Bronchus fibroblast of lung (primary cell): ENCODE results near the gene FDX2. TPM values are rescaled to one million over a fixed set of nuclear protein-coding genes. Genes with fewer than 3 reads are reported as not detected.

Source experiments
- total RNA-seq: library from RNA; depleted of rRNA; stranded (reverse); fragments of >200 nt; gene quantifications from 2 replicates; pipeline ENCODE4 v1.2.3, GENCODE V29; 2015

Gene FDX2
- total RNA-seq = 26.9 and 33.8 TPM in 2 replicates

GRCh38 chr19:10315335-10316214 lies at the start of gene FDX2:
Gene FDX2 (minus strand): TSS chr19:10316015. CDS start chr19:10315996, 19 bp downstream.

GRCh38 chr19:10339380-10339960 lies 23.7 kb upstream of the FDX2 start, which contains the start of gene ICAM3:
Gene ICAM3 (minus strand): TSS chr19:10339624. CDS start chr19:10339614, 10 bp downstream.

GRCh38 chr19:10332965-10333757 lies 17.3 kb upstream of the FDX2 start, which contains the start of gene RAVER1:
Gene RAVER1 (minus strand): TSS chr19:10333529. CDS start chr19:10333507, 22 bp downstream.

GRCh38 chr19:10309423-10309822 lies 6.4 kb downstream of the FDX2 start, which contains the start of gene ZGLP1:
Gene ZGLP1 (minus strand): TSS chr19:10309815.

GRCh38 chr19:10289836-10290356 lies 25.9 kb downstream of the FDX2 start, which contains the start of gene ICAM5:
Gene ICAM5 (plus strand): TSS chr19:10289952. CDS start chr19:10290044, 92 bp downstream.

GRCh38 chr19:10286803-10287737 lies 28.7 kb downstream of the FDX2 start, which contains the start of gene ICAM4:
Gene ICAM4 (plus strand): TSS chr19:10286955. CDS start chr19:10287013, 58 bp downstream.

GRCh38 chr19:10270616-10271394 lies 45.0 kb downstream of the FDX2 start, which contains the start of gene ICAM1:
Gene ICAM1 (plus strand): TSS chr19:10271120. CDS start chr19:10271160, 40 bp downstream.

Other genes with a start within 250 kb of the FDX2 start
- gene SHFL, start 229.7 kb downstream of the FDX2 start, total RNA-seq = 10.7 and 11.4 TPM in 2 replicates
- gene ANGPTL6, start 213.3 kb downstream of the FDX2 start, total RNA-seq = not detected in 2 replicates
- 33.3 and 39.4 TPM in 2 replicates for gene PPAN, start 209.7 kb downstream of the FDX2 start, total RNA-seq
- gene P2RY11, start 204.3 kb downstream of the FDX2 start, total RNA-seq = 0.50 and 1.2 TPM in 2 replicates
- gene EIF3G, start 196.1 kb downstream of the FDX2 start, total RNA-seq = 309 and 314 TPM in 2 replicates
- gene DNMT1, start 121.1 kb downstream of the FDX2 start, total RNA-seq = 119 and 123 TPM in 2 replicates
- gene S1PR2, start 84.7 kb downstream of the FDX2 start, total RNA-seq = 14.1 and 14.8 TPM in 2 replicates
- gene MRPL4, start 63.8 kb downstream of the FDX2 start, total RNA-seq = 116 and 127 TPM in 2 replicates
- 13.2 and 13.6 TPM in 2 replicates for gene ICAM1, start 44.9 kb downstream of the FDX2 start, total RNA-seq
- gene ICAM4, start 29.1 kb downstream of the FDX2 start, total RNA-seq = 3.9 and 4.6 TPM in 2 replicates
- gene ICAM5, start 26.1 kb downstream of the FDX2 start, total RNA-seq = 2.9 and 3.6 TPM in 2 replicates
- gene ZGLP1, start 6.2 kb downstream of the FDX2 start, total RNA-seq = 0.59 and 0.67 TPM in 2 replicates
- gene RAVER1, start 17.5 kb upstream of the FDX2 start, total RNA-seq = 28.7 and 32.1 TPM in 2 replicates
- gene ICAM3, start 23.6 kb upstream of the FDX2 start, total RNA-seq = 6.9 and 9.8 TPM in 2 replicates
- 95.3 and 129 TPM in 2 replicates for gene TYK2, start 64.6 kb upstream of the FDX2 start, total RNA-seq
- gene CDC37, start 87.5 kb upstream of the FDX2 start, total RNA-seq = 195 and 209 TPM in 2 replicates
- gene PDE4A, start 104.5 kb upstream of the FDX2 start, total RNA-seq = 3.4 and 4.8 TPM in 2 replicates
- 48.6 and 58.3 TPM in 2 replicates for gene KEAP1, start 187.3 kb upstream of the FDX2 start, total RNA-seq
- not detected in 2 replicates for gene S1PR5, start 201.4 kb upstream of the FDX2 start, total RNA-seq
- 18.3 and 25.1 TPM in 2 replicates for gene ATG4D, start 227.9 kb upstream of the FDX2 start, total RNA-seq
- gene KRI1, start 250.0 kb upstream of the FDX2 start, total RNA-seq = 11.6 and 12.9 TPM in 2 replicates